SK-N-MC (cell line): ENCODE data around the gene SLC7A6OS.

ENCODE experiments used
- DNase-seq: peaks from one replicate; pipeline ENCODE4 v3.0.0-alpha.2; 2011; ENCODE audit warnings: low read depth, low spot score
- H3K27ac ChIP-seq: fragments of 200-600 bp; sonication (generic); 2 replicates; pipeline ENCODE4 v1.5.1; 2016; ENCODE audit warnings: mixed run types
- H3K36me3 ChIP-seq: fragments of 200-600 bp; sonication (generic); 2 replicates; pipeline ENCODE4 v1.6.1; 2017; ENCODE audit warnings: antibody characterized with exemption, low read length, mixed read lengths; ENCODE audit not compliant: insufficient read depth
- H3K4me3 ChIP-seq: fragments of 200-600 bp; sonication (generic); 2 replicates; pipeline ENCODE4 v1.5.1; 2016
- H3K9ac ChIP-seq: fragments of 200-600 bp; sonication (generic); 2 replicates; pipeline ENCODE4 v1.8.0; 2017; ENCODE audit warnings: mixed run types, mixed read lengths; ENCODE audit not compliant: insufficient read length
- H3K9me3 ChIP-seq: fragments of 200-600 bp; sonication (generic); 2 replicates; pipeline ENCODE4 v1.6.1; 2017; ENCODE audit warnings: low read depth, mild to moderate bottlenecking, antibody characterized with exemption, low read length, moderate library complexity, mixed read lengths
- EZH2 ChIP-seq: fragments of 200-600 bp; sonication (generic); IDR thresholded peaks from one replicate; pipeline ENCODE4 v1.6.1; 2017; ENCODE audit warnings: antibody characterized with exemption
- FOXP2 ChIP-seq: optimal IDR thresholded peaks from 2 replicates; pipeline ENCODE3; 2011; ENCODE audit warnings: mild to moderate bottlenecking, moderate library complexity; ENCODE audit not compliant: insufficient read depth; ENCODE audit errors: extremely low read length, control extremely low read depth
- POLR2AphosphoS5 ChIP-seq: IDR thresholded peaks from 2 replicates; pipeline ENCODE4 v1.6.1; 2012; ENCODE audit warnings: mild to moderate bottlenecking, low read depth, low read length, borderline replicate concordance

SLC7A6OS gene

GRCh38 chr16:68355447-68356248 lies 44.9 kb upstream of the SLC7A6OS start:
- Histone ChIP-seq H3K36me3 (no peaks in the 10 kb centered on the region; the same call in 1 of the 2 replicates), H3K27ac (no peak overlapping the region), H3K9ac (no peak overlapping the region), H3K9me3 (no peaks in the 10 kb centered on the region), H3K4me3 (no peak overlapping the region)
- TF ChIP-seq POLR2AphosphoS5: no peak
- no peak for TF ChIP-seq FOXP2
- no peak for TF ChIP-seq EZH2
- DNase-seq: no peak

- H3K9me3 ChIP-seq: no peaks in the 10 kb centered on the region
- TF ChIP-seq POLR2AphosphoS5 (no peak), EZH2 (no peak), FOXP2 (no peak)
- H3K4me3 ChIP-seq: no peak overlapping the region
- H3K27ac ChIP-seq: no peak overlapping the region
- no peaks in the 10 kb centered on the region; the same call in 1 of the 2 replicates for H3K36me3 ChIP-seq
- DNase-seq: no peak
- no peak overlapping the region for H3K9ac ChIP-seq
These were observed 44.1 kb upstream of the SLC7A6OS start for GRCh38 chr16:68354816-68355215.

- Histone ChIP-seq H3K4me3 (no peak overlapping the region), H3K27ac (no peak overlapping the region), H3K9me3 (no peaks in the 10 kb centered on the region), H3K36me3 (peaks cover 2% of the 10 kb centered on the region; the same call in 1 of the 2 replicates), H3K9ac (no peak overlapping the region)
- DNase-seq: no peak
- TF ChIP-seq FOXP2 (no peak), POLR2AphosphoS5 (no peak), EZH2 (no peak)
These were observed 42.6 kb upstream of the SLC7A6OS start for GRCh38 chr16:68353366-68353765.

- H3K27ac ChIP-seq: no peak overlapping the region
- H3K4me3 ChIP-seq: no peak overlapping the region
- TF ChIP-seq POLR2AphosphoS5: no peak
- TF ChIP-seq FOXP2: no peak
- TF ChIP-seq EZH2: no peak
- no peaks in the 10 kb centered on the region for H3K9me3 ChIP-seq
- no peak for DNase-seq
- H3K9ac ChIP-seq: no peak overlapping the region
- H3K36me3 ChIP-seq: peaks cover 2% of the 10 kb centered on the region; the same call in 1 of the 2 replicates
These were observed 41.3 kb upstream of the SLC7A6OS start for GRCh38 chr16:68351991-68352431.

GRCh38 chr16:68351463-68351862 lies 40.7 kb upstream of the SLC7A6OS start:
- no peak overlapping the region for H3K4me3 ChIP-seq
- no peak overlapping the region for H3K27ac ChIP-seq
- H3K36me3 ChIP-seq: peaks cover 2% of the 10 kb centered on the region; the same call in 1 of the 2 replicates
- H3K9ac ChIP-seq: no peak overlapping the region
- no peaks in the 10 kb centered on the region for H3K9me3 ChIP-seq
- DNase-seq: no peak
- TF ChIP-seq POLR2AphosphoS5 (no peak), FOXP2 (no peak), EZH2 (no peak)

- no peak for DNase-seq
- peaks cover 2% of the 10 kb centered on the region; the same call in 1 of the 2 replicates for H3K36me3 ChIP-seq
- no peak for TF ChIP-seq FOXP2
- no peak for TF ChIP-seq POLR2AphosphoS5
- no peak for TF ChIP-seq EZH2
- no peaks in the 10 kb centered on the region for H3K9me3 ChIP-seq
- H3K9ac ChIP-seq: no peak overlapping the region
- no peak overlapping the region for H3K27ac ChIP-seq
- no peak overlapping the region for H3K4me3 ChIP-seq
These were observed 40.1 kb upstream of the SLC7A6OS start for GRCh38 chr16:68350813-68351350.

- H3K4me3 ChIP-seq: no peak overlapping the region
- no peak overlapping the region for H3K9ac ChIP-seq
- no peak for DNase-seq
- no peak for TF ChIP-seq EZH2
- TF ChIP-seq POLR2AphosphoS5: no peak
- TF ChIP-seq FOXP2: no peak
- peaks cover 2% of the 10 kb centered on the region; the same call in 1 of the 2 replicates for H3K36me3 ChIP-seq
- H3K9me3 ChIP-seq: no peaks in the 10 kb centered on the region
- H3K27ac ChIP-seq: no peak overlapping the region
These were observed 39.2 kb upstream of the SLC7A6OS start for GRCh38 chr16:68349838-68350410.

GRCh38 chr16:68348639-68349445 lies 38.1 kb upstream of the SLC7A6OS start:
- H3K9ac ChIP-seq: no peak overlapping the region

More at GRCh38 chr16:68348639-68349445, 38.1 kb upstream of the SLC7A6OS start:
- peaks cover 2% of the 10 kb centered on the region; the same call in 1 of the 2 replicates for H3K36me3 ChIP-seq
- H3K9me3 ChIP-seq: no peaks in the 10 kb centered on the region
- H3K4me3 ChIP-seq: no peak overlapping the region
- DNase-seq: no peak
- no peak for TF ChIP-seq EZH2
- no peak for TF ChIP-seq POLR2AphosphoS5
- no peak for TF ChIP-seq FOXP2
- H3K27ac ChIP-seq: no peak overlapping the region
